Panc1 (cell line): ENCODE data around the gene ATP5F1D. TPM values are rescaled to one million over a fixed set of nuclear protein-coding genes. Genes with fewer than 3 reads are reported as not detected.

Experiments
- ATAC-seq: fragments of 200-7000 bp; cut with Tn5 transposase; 2 replicates; pipeline ENCODE4 v1.9.1; 2020; ENCODE audit warnings: mild to moderate bottlenecking, moderate library complexity
- BruUV-seq: library from RNA; stranded (reverse); fragments of 400-500 nt; replicated peaks from 2 replicates; lab custom pipeline; 2021; lab: Mats Ljungman, UMichigan
- CTCF ChIA-PET: fragments of 300-600 bp; sonication (Branson Sonifier 250); formaldehyde crosslinking; loops from one replicate; lab custom pipeline; 2022; ENCODE audit warnings: antibody characterized with exemption; lab: Charles Lee
- POLR2A ChIA-PET: fragments of 300-600 bp; sonication (Branson Sonifier 250); formaldehyde crosslinking; loops from one replicate; lab custom pipeline; 2022; ENCODE audit warnings: antibody characterized with exemption; lab: Charles Lee
- DNase-seq: peaks from one replicate; pipeline ENCODE4 v3.0.0-alpha.2; 2010; ENCODE audit warnings: low read depth, low spot score
- H3K27ac ChIP-seq: 2 replicates; pipeline ENCODE4 v1.5.1; 2011; ENCODE audit warnings: mild to moderate bottlenecking, low read length, inconsistent platforms
- H3K27me3 ChIP-seq: fragments of 200-500 bp; sonication (Bioruptor generic); 2 replicates; pipeline ENCODE4 v1.6.0; 2014; ENCODE audit warnings: low read length, inconsistent platforms; ENCODE audit not compliant: control insufficient read depth, insufficient read depth
- H3K36me3 ChIP-seq: fragments of 200-500 bp; sonication (Bioruptor generic); 2 replicates; pipeline ENCODE4 v1.5.1; 2014; ENCODE audit warnings: inconsistent platforms, mild to moderate bottlenecking, low read length, moderate library complexity; ENCODE audit not compliant: control insufficient read depth, insufficient read depth
- H3K4me1 ChIP-seq: 2 replicates; pipeline ENCODE4 v1.5.1; 2011; ENCODE audit warnings: inconsistent platforms, mild to moderate bottlenecking, low read length, moderate library complexity; ENCODE audit not compliant: control insufficient read depth, insufficient read depth
- H3K4me3 ChIP-seq, 2 experiments: 2 replicates each; pipeline ENCODE4 v1.5.1; 2011 to 2012; ENCODE audit warnings: low read depth in 2 of 2, low read length in 2 of 2, mild to moderate bottlenecking in 2 of 2, inconsistent platforms in 1 of 2, moderate library complexity in 1 of 2
- H3K9me3 ChIP-seq: fragments of 200-500 bp; sonication (Bioruptor generic); 2 replicates; pipeline ENCODE4 v1.5.1; 2014; ENCODE audit warnings: low read depth, mild to moderate bottlenecking, inconsistent platforms, low read length, moderate library complexity; ENCODE audit not compliant: control insufficient read depth, insufficient read depth
- CTCF ChIP-seq: fragments of 450-650 bp; IDR thresholded peaks from 2 replicates; pipeline ENCODE4 v1.5.1; 2017; ENCODE audit warnings: mild to moderate bottlenecking
- POLR2AphosphoS5 ChIP-seq: IDR thresholded peaks from 2 replicates; pipeline ENCODE4 v1.6.1; 2012; ENCODE audit warnings: mild to moderate bottlenecking, low read depth, low read length, moderate library complexity
- REST ChIP-seq, 2 experiments: IDR thresholded peaks; 2 replicates each; pipeline ENCODE4 v1.6.1; 2011 to 2012; ENCODE audit warnings: low read depth in 2 of 2, control low read depth in 1 of 2, low read length in 1 of 2, mild to moderate bottlenecking in 1 of 2, moderate library complexity in 1 of 2; ENCODE audit not compliant: insufficient read depth in 1 of 2
- SIN3A ChIP-seq: IDR thresholded peaks from 2 replicates; pipeline ENCODE4 v1.6.1; 2012; ENCODE audit warnings: low read depth, mild to moderate bottlenecking, low read length, moderate library complexity, borderline replicate concordance; ENCODE audit not compliant: insufficient read depth
- TCF7L2 ChIP-seq: IDR thresholded peaks from 2 replicates; pipeline ENCODE4 v1.6.1; 2011; ENCODE audit warnings: mild to moderate bottlenecking, low read depth, low read length, inconsistent platforms
- in situ Hi-C: cut with HindIII; loops from 2 replicates; pipeline ENCODE4 v1.10.0; 2016; ENCODE audit warnings: low sequenced_read_pairs, low pct_unique_long_range_greater_than_20kb
- intact Hi-C: fragments of 100-400 bp; cut with micrococcal nuclease; formaldehyde crosslinking; loops from one replicate; pipeline ENCODE4 v1.10.0; 2022; ENCODE audit not compliant: unreplicated experiment
- total RNA-seq: library from RNA; stranded (reverse); gene quantifications from one replicate; pipeline ENCODE4 v1.2.1, GENCODE V29; 2021; ENCODE audit not compliant: unreplicated experiment

The ATP5F1D gene
- total RNA-seq, 1 experiment from 2014 or later, result 218 TPM

GRCh38 chr19:1226227-1226518, 15.4 kb upstream of the ATP5F1D start:
- intact Hi-C loops (no loop called here), in situ Hi-C loops (no loop called here)
- ATAC-seq (no peak), DNase-seq (no peak)
- Histone ChIP-seq H3K36me3 (no peaks in the 10 kb centered on the region), H3K9me3 (no peaks in the 10 kb centered on the region), H3K4me3 (no peak overlapping the region), H3K4me1 (no peaks in the 10 kb centered on the region), H3K27ac (no peak overlapping the region), H3K27me3 (no peaks in the 10 kb centered on the region)
- TF ChIP-seq POLR2AphosphoS5 (no peak), SIN3A (no peak), REST (IDR thresholded peaks at IDR 0.05; ENCODE audit: insufficient read depth in 1 of 2, low read depth in 2 of 2, low read length in 1 of 2) (no peak), CTCF (no peak), TCF7L2 (no peak)
- ChIA-PET CTCF (no interaction called here), POLR2A (no interaction called here)
- no TSS peak for BruUV-seq

GRCh38 chr19:1226522-1227303, 14.8 kb upstream of the ATP5F1D start:
- Histone ChIP-seq H3K4me1 (no peaks in the 10 kb centered on the region), H3K27ac (no peak overlapping the region), H3K27me3 (no peaks in the 10 kb centered on the region), H3K9me3 (no peaks in the 10 kb centered on the region), H3K4me3 (no peak overlapping the region), H3K36me3 (no peaks in the 10 kb centered on the region)
- intact Hi-C loops, result no loop called here
- in situ Hi-C loops, result no loop called here
- ATAC-seq, result no peak
- ChIA-PET CTCF (no interaction called here), POLR2A (no interaction called here)
- TF ChIP-seq SIN3A (no peak), CTCF (no peak), REST (IDR thresholded peaks at IDR 0.05; ENCODE audit: insufficient read depth in 1 of 2, low read depth in 2 of 2, low read length in 1 of 2) (no peak)
- BruUV-seq, result no TSS peak
- DNase-seq, result no peak
